Stimulated activated CD8-positive, alpha-beta memory T cell treated with anti-CD3 and anti-CD28 coated beads, Interleukin-15, amount 100 ng/mL, for 24 hours (primary cell): ENCODE results near the gene RPS14.
"Not testable (repeated sequence)": the region's sequence is repeated elsewhere in the genome, so short reads cannot be mapped to it uniquely, and the experiment has no call there.

ENCODE experiments used
- DNase-seq: peaks from one replicate; pipeline ENCODE4 v3.0.0-alpha.2; 2020; ENCODE audit warnings: low read depth

RPS14 gene

GRCh38 chr5:150479416-150479815, 29.9 kb upstream of the RPS14 start:
- DNase-seq = no peak

- DNase-seq = not testable (repeated sequence)
These were observed 27.0 kb upstream of the RPS14 start for GRCh38 chr5:150476568-150476967.

GRCh38 chr5:150473673-150474358, 24.3 kb upstream of the RPS14 start:
- DNase-seq = no peak

GRCh38 chr5:150469718-150470469, 20.4 kb upstream of the RPS14 start:
- DNase-seq = no peak

- DNase-seq = no peak
These were observed 18.7 kb upstream of the RPS14 start for GRCh38 chr5:150468206-150468605.

- DNase-seq = no peak
These were observed 16.4 kb upstream of the RPS14 start for GRCh38 chr5:150465927-150466326.

GRCh38 chr5:150464554-150465012, 15.0 kb upstream of the RPS14 start:
- no peak for DNase-seq

GRCh38 chr5:150461231-150461630, 11.7 kb upstream of the RPS14 start:
- no peak for DNase-seq

GRCh38 chr5:150460781-150461180, 11.2 kb upstream of the RPS14 start:
- DNase-seq = no peak

- peak; percentile 92 for DNase-seq
These were observed 9.4 kb upstream of the RPS14 start for GRCh38 chr5:150458802-150459557.

GRCh38 chr5:150457562-150458240, 8.2 kb upstream of the RPS14 start:
- DNase-seq = no peak

GRCh38 chr5:150457121-150457520, 7.6 kb upstream of the RPS14 start:
- no peak for DNase-seq

GRCh38 chr5:150454492-150455229, 5.1 kb upstream of the RPS14 start:
- DNase-seq = no peak

GRCh38 chr5:150454027-150454426, 4.5 kb upstream of the RPS14 start:
- not testable (repeated sequence) for DNase-seq

GRCh38 chr5:150452914-150453313, 3.4 kb upstream of the RPS14 start:
- no peak for DNase-seq

- DNase-seq = no peak
These were observed 2.1 kb upstream of the RPS14 start for GRCh38 chr5:150451594-150451993.

- DNase-seq = no peak
These were observed 505 bp downstream of the RPS14 start for GRCh38 chr5:150448952-150449516.

GRCh38 chr5:150448334-150448733, 1.2 kb downstream of the RPS14 start:
- DNase-seq = no peak

- no peak for DNase-seq
These were observed 2.4 kb downstream of the RPS14 start for GRCh38 chr5:150447188-150447587.

GRCh38 chr5:150446583-150446982, 3.0 kb downstream of the RPS14 start:
- no peak for DNase-seq

GRCh38 chr5:150446088-150446487, 3.5 kb downstream of the RPS14 start:
- no peak for DNase-seq
